HepG2 (cell line): ENCODE data around the gene ZNF653. TPM values are rescaled to one million over a fixed set of nuclear protein-coding genes. Genes with fewer than 3 reads are reported as not detected.

ENCODE experiments used
- ETV6 ChIP-seq: sonication (generic); formaldehyde crosslinking; conservative IDR thresholded peaks from 2 replicates; pipeline ENCODE4 v1.4.0; 2020; ENCODE audit warnings: missing genetic modification reagents
- FIP1L1 ChIP-seq: fragments of 200-400 bp; formaldehyde crosslinking; IDR thresholded peaks from 2 replicates; pipeline ENCODE4 v1.6.1; 2018; ENCODE audit warnings: low read depth, mild to moderate bottlenecking, low read length, moderate library complexity, borderline replicate concordance; ENCODE audit not compliant: insufficient read depth
- FOXO4 ChIP-seq: sonication (generic); formaldehyde crosslinking; conservative IDR thresholded peaks from 2 replicates; pipeline ENCODE4 v1.8.1; 2023; ENCODE audit warnings: missing genetic modification reagents
- KAT8 ChIP-seq: IDR thresholded peaks from 2 replicates; pipeline ENCODE4 v1.6.1; 2016; ENCODE audit warnings: missing genetic modification reagents, missing compliant biosample characterization
- MIXL1 ChIP-seq: IDR thresholded peaks from 2 replicates; pipeline ENCODE4 v1.6.1; 2016
- RFX1 ChIP-seq: fragments of 450-650 bp; IDR thresholded peaks from 2 replicates; pipeline ENCODE4 v1.6.1; 2017
- SMAD1 ChIP-seq: sonication (generic); formaldehyde crosslinking; IDR thresholded peaks from 2 replicates; pipeline ENCODE4 v1.4.0; 2020; ENCODE audit warnings: missing genetic modification reagents, low read depth, mild to moderate bottlenecking, borderline replicate concordance
- TEAD3 ChIP-seq: optimal IDR thresholded peaks from 2 replicates; pipeline ENCODE3; 2016; ENCODE audit warnings: borderline replicate concordance
- ZBTB14 ChIP-seq: sonication (generic); formaldehyde crosslinking; IDR thresholded peaks from 2 replicates; pipeline ENCODE4 v1.4.0; 2020; ENCODE audit warnings: missing genetic modification reagents
- ZBTB21 ChIP-seq: sonication (generic); formaldehyde crosslinking; IDR thresholded peaks from 2 replicates; pipeline ENCODE4 v1.4.0; 2020; ENCODE audit warnings: missing genetic modification reagents
- ZBTB37 ChIP-seq: sonication (generic); formaldehyde crosslinking; IDR thresholded peaks from 2 replicates; pipeline ENCODE4 v1.4.0; 2020; ENCODE audit warnings: mild to moderate bottlenecking, missing genetic modification reagents
- ZBTB39 ChIP-seq: sonication (generic); formaldehyde crosslinking; IDR thresholded peaks from 2 replicates; pipeline ENCODE4 v1.5.0; 2020; ENCODE audit warnings: missing genetic modification reagents
- ZBTB8A ChIP-seq: sonication (generic); formaldehyde crosslinking; IDR thresholded peaks from 2 replicates; pipeline ENCODE4 v1.4.0; 2020; ENCODE audit warnings: mild to moderate bottlenecking, low read depth, missing genetic modification reagents, borderline replicate concordance
- ZC3H4 ChIP-seq: sonication (generic); formaldehyde crosslinking; IDR thresholded peaks from 2 replicates; pipeline ENCODE4 v1.4.0; 2020; ENCODE audit warnings: missing genetic modification reagents, borderline replicate concordance
- ZEB1 ChIP-seq: IDR thresholded peaks from 2 replicates; pipeline ENCODE4 v1.6.1; 2012; ENCODE audit warnings: mild to moderate bottlenecking, low read depth, inconsistent platforms; ENCODE audit not compliant: insufficient replicate concordance
- ZFP37 ChIP-seq: sonication (generic); formaldehyde crosslinking; IDR thresholded peaks from 2 replicates; pipeline ENCODE4 v1.4.0; 2020; ENCODE audit warnings: missing genetic modification reagents, borderline replicate concordance
- ZNF282 ChIP-seq: fragments of 450-650 bp; IDR thresholded peaks from 2 replicates; pipeline ENCODE4 v1.6.1; 2018; ENCODE audit not compliant: partially characterized antibody
- ZNF335 ChIP-seq: sonication (generic); formaldehyde crosslinking; IDR thresholded peaks from 2 replicates; pipeline ENCODE4 v1.4.0; 2020; ENCODE audit warnings: missing genetic modification reagents
- ZNF44 ChIP-seq: sonication (generic); formaldehyde crosslinking; IDR thresholded peaks from 2 replicates; pipeline ENCODE4 v1.5.1; 2020; ENCODE audit warnings: mild to moderate bottlenecking, missing genetic modification reagents
- ZNF567 ChIP-seq: sonication (generic); formaldehyde crosslinking; IDR thresholded peaks from 2 replicates; pipeline ENCODE4 v1.8.1; 2023; ENCODE audit warnings: mild to moderate bottlenecking, missing genetic modification reagents, borderline replicate concordance
- ZNF572 ChIP-seq: sonication (generic); formaldehyde crosslinking; IDR thresholded peaks from 2 replicates; pipeline ENCODE4 v1.5.1; 2020; ENCODE audit warnings: mild to moderate bottlenecking, missing genetic modification reagents
- ZNF766 ChIP-seq: sonication (generic); formaldehyde crosslinking; IDR thresholded peaks from 2 replicates; pipeline ENCODE4 v1.5.0; 2020; ENCODE audit warnings: missing genetic modification reagents, borderline replicate concordance
- polyA plus RNA-seq, 8 experiments: library from polyadenylated mRNA; depleted of rRNA in 3 of 8; stranded (reverse) in 7 of 8; unstranded in 1 of 8; fragments of >200 nt; fragmentation: Illumina TruSeq in 4 of 8; extraction: Trizol in 4 of 8; gene quantifications; 2 replicates each; pipeline versions ENCODE4 v1.2.1 to v1.2.3, GENCODE V29; 2011 to 2016; ENCODE audit warnings: low read depth in 4 of 8, missing spikeins in 1 of 8, mixed read lengths in 1 of 8; ENCODE audit not compliant: insufficient read depth in 1 of 8
- total RNA-seq, 5 experiments: library from RNA; depleted of rRNA; stranded (reverse); fragments of >200 nt; fragmentation: Illumina TruSeq; extraction: Trizol; gene quantifications; 2 replicates each; pipeline ENCODE4 v1.2.3, GENCODE V29; 2016; ENCODE audit warnings: low read depth in 1 of 5
- TF ChIP-seq, protein P1 (sequence below): sonication (generic); formaldehyde crosslinking; IDR thresholded peaks from 2 replicates; pipeline ENCODE4 v1.5.1; 2020; ENCODE audit warnings: mild to moderate bottlenecking, missing genetic modification reagents, moderate library complexity

ZNF653 gene
- total and polyA plus RNA-seq, 2 of the 13 experiments (the other 11 are each of a cell fraction or from before 2014, with no cell fraction given) = 4.7 to 7.1 TPM

GRCh38 chr19:11535792-11536595 lies 30.4 kb upstream of the ZNF653 start (continued):
- TF ChIP-seq RFX1 (no peak), ZNF572 (CRISPR knock-in tag) (no peak), ZBTB14 (CRISPR knock-in tag) (no peak), ZNF44 (no peak), ZNF335 (no peak), MIXL1 (no peak), FOXO4 (CRISPR knock-in tag) (no peak), ZNF766 (CRISPR knock-in tag) (peak; percentile 58; the same call in 1 of the 2 replicates), ZNF282 (no peak), ZBTB21 (CRISPR knock-in tag) (peak; percentile 37; the same call in 1 of the 2 replicates), ZNF567 (CRISPR knock-in tag) (no peak), ETV6 (no peak), FIP1L1 (no peak), SMAD1 (CRISPR knock-in tag) (no peak), ZFP37 (no peak), ZBTB39 (CRISPR knock-in tag) (no peak), ZEB1 (no peak), ZBTB37 (CRISPR knock-in tag) (no peak), ZC3H4 (CRISPR knock-in tag) (no peak), ZBTB8A (CRISPR knock-in tag) (no peak), KAT8 (CRISPR knock-in tag) (peak; percentile 55; the same call in 1 of the 2 replicates), TEAD3 (CRISPR knock-in tag) (peak; percentile 64)
- TF ChIP-seq, protein P1, sequence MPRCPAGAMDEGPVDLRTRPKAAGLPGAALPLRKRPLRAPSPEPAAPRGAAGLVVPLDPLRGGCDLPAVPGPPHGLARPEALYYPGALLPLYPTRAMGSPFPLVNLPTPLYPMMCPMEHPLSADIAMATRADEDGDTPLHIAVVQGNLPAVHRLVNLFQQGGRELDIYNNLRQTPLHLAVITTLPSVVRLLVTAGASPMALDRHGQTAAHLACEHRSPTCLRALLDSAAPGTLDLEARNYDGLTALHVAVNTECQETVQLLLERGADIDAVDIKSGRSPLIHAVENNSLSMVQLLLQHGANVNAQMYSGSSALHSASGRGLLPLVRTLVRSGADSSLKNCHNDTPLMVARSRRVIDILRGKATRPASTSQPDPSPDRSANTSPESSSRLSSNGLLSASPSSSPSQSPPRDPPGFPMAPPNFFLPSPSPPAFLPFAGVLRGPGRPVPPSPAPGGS (CRISPR knock-in tag) = no peak
